ENCODE data around the gene SCARB1. TPM values are rescaled to one million over a fixed set of nuclear protein-coding genes. Genes with fewer than 3 reads are reported as not detected.

SCARB1 gene
- total and polyA plus RNA-seq, 2 of the 13 experiments (the other 11 are each of a cell fraction or from before 2014, with no cell fraction given): 63.4 to 160 TPM

DNA sequence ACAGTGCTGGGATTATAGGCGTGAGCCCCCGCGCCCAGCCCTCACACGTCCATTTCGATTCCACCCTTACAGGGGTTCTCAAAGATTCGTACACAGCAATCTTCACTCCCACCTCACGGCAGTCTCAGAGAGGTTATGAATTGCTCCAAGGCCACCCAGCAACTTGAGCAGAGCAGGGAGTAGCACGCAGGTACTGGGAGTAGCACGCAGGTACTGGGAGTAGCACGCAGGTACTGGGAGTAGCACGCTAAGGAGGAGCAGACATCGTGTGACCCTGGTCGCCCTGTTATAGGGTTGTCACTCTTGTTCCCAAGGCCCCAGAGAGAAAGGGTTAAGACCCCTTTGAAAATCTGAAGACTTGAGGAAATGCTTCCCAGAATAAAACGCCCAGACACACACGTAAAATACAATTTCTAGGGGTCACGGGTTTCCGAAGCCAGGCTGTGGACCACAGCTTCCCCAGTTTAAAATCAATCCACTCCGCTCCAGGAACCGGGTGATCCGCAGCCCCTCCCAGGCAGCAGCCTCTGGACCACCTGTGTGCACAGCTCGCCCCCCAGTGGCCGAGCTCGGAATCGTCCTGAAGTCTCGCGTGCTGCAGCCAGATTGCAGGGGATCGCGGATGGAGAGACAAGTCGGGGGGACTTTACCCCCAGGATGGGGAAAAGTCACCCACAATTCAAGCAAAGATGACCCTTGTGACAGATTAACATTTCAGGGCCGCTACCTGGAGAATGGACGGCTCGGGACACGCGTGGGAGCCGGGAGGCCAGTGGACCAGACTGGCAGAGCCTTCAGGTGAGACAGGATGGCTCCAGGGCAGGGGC is 92.0 kb downstream of the SCARB1 start (continued):
- TF ChIP-seq BORCS8-MEF2B (CRISPR knock-in tag; IDR thresholded peaks at IDR 0.05) (peak; percentile 49; the same call in 1 of the 2 replicates), REPIN1 (CRISPR knock-in tag; IDR thresholded peaks at IDR 0.05; ENCODE audit: borderline replicate concordance, low read depth) (no peak), STAG1 (CRISPR knock-in tag; IDR thresholded peaks at IDR 0.05) (peak; percentile 95), ZNF570 (CRISPR knock-in tag; IDR thresholded peaks at IDR 0.05; ENCODE audit: borderline replicate concordance) (no peak), PHF21A (CRISPR knock-in tag; IDR thresholded peaks at IDR 0.05) (0 out of 2 replicates have a peak, but pooled peaks have one; percentile 14), MTA1 (CRISPR knock-in tag; IDR thresholded peaks at IDR 0.05; ENCODE audit: borderline replicate concordance) (no peak), ZNF772 (CRISPR knock-in tag; IDR thresholded peaks at IDR 0.05) (peak; percentile 24; the same call in 1 of the 2 replicates), ZKSCAN1 (IDR thresholded peaks at IDR 0.05; ENCODE audit: low read length) (0 out of 2 replicates have a peak, but pooled peaks have one; percentile 34), SALL1 (CRISPR knock-in tag; IDR thresholded peaks at IDR 0.05) (peak; percentile 35; the same call in 1 of the 2 replicates), SP2 (CRISPR knock-in tag; IDR thresholded peaks at IDR 0.05) (no peak), FOSL2 (CRISPR knock-in tag; IDR thresholded peaks at IDR 0.05) (0 out of 2 replicates have a peak, but pooled peaks have one; percentile 15), KDM2A (CRISPR knock-in tag; IDR thresholded peaks at IDR 0.05; ENCODE audit: borderline replicate concordance, low read depth) (peak; percentile 64; the same call in 1 of the 2 replicates)
- TF ChIP-seq, protein P1, sequence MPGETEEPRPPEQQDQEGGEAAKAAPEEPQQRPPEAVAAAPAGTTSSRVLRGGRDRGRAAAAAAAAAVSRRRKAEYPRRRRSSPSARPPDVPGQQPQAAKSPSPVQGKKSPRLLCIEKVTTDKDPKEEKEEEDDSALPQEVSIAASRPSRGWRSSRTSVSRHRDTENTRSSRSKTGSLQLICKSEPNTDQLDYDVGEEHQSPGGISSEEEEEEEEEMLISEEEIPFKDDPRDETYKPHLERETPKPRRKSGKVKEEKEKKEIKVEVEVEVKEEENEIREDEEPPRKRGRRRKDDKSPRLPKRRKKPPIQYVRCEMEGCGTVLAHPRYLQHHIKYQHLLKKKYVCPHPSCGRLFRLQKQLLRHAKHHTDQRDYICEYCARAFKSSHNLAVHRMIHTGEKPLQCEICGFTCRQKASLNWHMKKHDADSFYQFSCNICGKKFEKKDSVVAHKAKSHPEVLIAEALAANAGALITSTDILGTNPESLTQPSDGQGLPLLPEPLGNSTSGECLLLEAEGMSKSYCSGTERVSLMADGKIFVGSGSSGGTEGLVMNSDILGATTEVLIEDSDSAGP (CRISPR knock-in tag; IDR thresholded peaks at IDR 0.05; ENCODE audit: borderline replicate concordance): peak; percentile 44; the same call in 1 of the 2 replicates
- TF ChIP-seq, protein P2, sequence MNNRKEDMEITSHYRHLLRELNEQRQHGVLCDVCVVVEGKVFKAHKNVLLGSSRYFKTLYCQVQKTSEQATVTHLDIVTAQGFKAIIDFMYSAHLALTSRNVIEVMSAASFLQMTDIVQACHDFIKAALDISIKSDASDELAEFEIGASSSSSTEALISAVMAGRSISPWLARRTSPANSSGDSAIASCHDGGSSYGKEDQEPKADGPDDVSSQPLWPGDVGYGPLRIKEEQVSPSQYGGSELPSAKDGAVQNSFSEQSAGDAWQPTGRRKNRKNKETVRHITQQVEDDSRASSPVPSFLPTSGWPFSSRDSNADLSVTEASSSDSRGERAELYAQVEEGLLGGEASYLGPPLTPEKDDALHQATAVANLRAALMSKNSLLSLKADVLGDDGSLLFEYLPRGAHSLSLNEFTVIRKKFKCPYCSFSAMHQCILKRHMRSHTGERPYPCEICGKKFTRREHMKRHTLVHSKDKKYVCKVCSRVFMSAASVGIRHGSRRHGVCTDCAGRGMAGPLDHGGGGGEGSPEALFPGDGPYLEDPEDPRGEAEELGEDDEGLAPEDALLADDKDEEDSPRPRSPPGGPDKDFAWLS (CRISPR knock-in tag; IDR thresholded peaks at IDR 0.05; ENCODE audit: borderline replicate concordance): no peak
- TF ChIP-seq, protein P3, sequence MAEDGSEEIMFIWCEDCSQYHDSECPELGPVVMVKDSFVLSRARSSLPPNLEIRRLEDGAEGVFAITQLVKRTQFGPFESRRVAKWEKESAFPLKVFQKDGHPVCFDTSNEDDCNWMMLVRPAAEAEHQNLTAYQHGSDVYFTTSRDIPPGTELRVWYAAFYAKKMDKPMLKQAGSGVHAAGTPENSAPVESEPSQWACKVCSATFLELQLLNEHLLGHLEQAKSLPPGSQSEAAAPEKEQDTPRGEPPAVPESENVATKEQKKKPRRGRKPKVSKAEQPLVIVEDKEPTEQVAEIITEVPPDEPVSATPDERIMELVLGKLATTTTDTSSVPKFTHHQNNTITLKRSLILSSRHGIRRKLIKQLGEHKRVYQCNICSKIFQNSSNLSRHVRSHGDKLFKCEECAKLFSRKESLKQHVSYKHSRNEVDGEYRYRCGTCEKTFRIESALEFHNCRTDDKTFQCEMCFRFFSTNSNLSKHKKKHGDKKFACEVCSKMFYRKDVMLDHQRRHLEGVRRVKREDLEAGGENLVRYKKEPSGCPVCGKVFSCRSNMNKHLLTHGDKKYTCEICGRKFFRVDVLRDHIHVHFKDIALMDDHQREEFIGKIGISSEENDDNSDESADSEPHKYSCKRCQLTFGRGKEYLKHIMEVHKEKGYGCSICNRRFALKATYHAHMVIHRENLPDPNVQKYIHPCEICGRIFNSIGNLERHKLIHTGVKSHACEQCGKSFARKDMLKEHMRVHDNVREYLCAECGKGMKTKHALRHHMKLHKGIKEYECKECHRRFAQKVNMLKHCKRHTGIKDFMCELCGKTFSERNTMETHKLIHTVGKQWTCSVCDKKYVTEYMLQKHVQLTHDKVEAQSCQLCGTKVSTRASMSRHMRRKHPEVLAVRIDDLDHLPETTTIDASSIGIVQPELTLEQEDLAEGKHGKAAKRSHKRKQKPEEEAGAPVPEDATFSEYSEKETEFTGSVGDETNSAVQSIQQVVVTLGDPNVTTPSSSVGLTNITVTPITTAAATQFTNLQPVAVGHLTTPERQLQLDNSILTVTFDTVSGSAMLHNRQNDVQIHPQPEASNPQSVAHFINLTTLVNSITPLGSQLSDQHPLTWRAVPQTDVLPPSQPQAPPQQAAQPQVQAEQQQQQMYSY (CRISPR knock-in tag; IDR thresholded peaks at IDR 0.05): peak; percentile 72
- TF ChIP-seq, protein P4, sequence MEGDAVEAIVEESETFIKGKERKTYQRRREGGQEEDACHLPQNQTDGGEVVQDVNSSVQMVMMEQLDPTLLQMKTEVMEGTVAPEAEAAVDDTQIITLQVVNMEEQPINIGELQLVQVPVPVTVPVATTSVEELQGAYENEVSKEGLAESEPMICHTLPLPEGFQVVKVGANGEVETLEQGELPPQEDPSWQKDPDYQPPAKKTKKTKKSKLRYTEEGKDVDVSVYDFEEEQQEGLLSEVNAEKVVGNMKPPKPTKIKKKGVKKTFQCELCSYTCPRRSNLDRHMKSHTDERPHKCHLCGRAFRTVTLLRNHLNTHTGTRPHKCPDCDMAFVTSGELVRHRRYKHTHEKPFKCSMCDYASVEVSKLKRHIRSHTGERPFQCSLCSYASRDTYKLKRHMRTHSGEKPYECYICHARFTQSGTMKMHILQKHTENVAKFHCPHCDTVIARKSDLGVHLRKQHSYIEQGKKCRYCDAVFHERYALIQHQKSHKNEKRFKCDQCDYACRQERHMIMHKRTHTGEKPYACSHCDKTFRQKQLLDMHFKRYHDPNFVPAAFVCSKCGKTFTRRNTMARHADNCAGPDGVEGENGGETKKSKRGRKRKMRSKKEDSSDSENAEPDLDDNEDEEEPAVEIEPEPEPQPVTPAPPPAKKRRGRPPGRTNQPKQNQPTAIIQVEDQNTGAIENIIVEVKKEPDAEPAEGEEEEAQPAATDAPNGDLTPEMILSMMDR (CRISPR knock-in tag; IDR thresholded peaks at IDR 0.05): peak; percentile 95
- TF ChIP-seq, protein P5, sequence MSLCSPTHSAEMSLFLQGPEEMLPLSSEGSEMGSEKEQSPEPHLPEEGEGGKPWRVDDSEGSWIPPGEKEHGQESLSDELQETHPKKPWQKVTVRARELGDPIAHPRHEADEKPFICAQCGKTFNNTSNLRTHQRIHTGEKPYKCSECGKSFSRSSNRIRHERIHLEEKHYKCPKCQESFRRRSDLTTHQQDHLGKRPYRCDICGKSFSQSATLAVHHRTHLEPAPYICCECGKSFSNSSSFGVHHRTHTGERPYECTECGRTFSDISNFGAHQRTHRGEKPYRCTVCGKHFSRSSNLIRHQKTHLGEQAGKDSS (CRISPR knock-in tag; IDR thresholded peaks at IDR 0.05; ENCODE audit: borderline replicate concordance, low read depth): 0 out of 2 replicates have a peak, but pooled peaks have one; percentile 51
- TF ChIP-seq, protein P6, sequence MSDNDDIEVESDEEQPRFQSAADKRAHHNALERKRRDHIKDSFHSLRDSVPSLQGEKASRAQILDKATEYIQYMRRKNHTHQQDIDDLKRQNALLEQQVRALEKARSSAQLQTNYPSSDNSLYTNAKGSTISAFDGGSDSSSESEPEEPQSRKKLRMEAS (IDR thresholded peaks at IDR 0.05): no peak; the same call in 1 of the 2 replicates
